ENCODE data around the gene TCL1A. TPM values are rescaled to one million over a fixed set of nuclear protein-coding genes. Genes with fewer than 3 reads are reported as not detected.

TCL1A gene
- total RNA-seq, 4 donors from 2014 or later: not detected

- TF ChIP-seq, protein P1, sequence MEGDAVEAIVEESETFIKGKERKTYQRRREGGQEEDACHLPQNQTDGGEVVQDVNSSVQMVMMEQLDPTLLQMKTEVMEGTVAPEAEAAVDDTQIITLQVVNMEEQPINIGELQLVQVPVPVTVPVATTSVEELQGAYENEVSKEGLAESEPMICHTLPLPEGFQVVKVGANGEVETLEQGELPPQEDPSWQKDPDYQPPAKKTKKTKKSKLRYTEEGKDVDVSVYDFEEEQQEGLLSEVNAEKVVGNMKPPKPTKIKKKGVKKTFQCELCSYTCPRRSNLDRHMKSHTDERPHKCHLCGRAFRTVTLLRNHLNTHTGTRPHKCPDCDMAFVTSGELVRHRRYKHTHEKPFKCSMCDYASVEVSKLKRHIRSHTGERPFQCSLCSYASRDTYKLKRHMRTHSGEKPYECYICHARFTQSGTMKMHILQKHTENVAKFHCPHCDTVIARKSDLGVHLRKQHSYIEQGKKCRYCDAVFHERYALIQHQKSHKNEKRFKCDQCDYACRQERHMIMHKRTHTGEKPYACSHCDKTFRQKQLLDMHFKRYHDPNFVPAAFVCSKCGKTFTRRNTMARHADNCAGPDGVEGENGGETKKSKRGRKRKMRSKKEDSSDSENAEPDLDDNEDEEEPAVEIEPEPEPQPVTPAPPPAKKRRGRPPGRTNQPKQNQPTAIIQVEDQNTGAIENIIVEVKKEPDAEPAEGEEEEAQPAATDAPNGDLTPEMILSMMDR (IDR thresholded peaks at IDR 0.05; ENCODE audit: low read depth): no peak
Measured at GRCh38 chr14:95675486-95675885, 38.4 kb downstream of the TCL1A start.

DNA sequence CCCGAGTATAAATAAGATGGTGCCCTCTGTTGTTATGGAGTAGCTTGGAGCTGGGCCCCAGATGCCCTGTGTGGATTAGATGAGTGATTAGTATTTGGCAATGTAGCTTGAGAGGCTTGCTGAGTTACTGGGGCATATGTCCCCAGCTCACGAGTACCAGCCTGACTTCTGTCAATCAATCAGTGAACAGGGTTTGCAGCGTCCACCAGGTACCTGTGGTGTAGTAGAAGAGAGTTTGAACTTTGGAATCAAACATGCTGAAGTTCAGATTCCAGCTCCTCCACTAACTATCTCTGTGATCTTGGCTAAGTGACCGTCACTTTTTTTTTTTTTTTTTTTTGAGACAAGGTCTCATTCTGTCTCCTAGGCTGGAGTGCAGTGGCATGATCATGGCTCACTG lies 39.3 kb downstream of the TCL1A start:
- TF ChIP-seq, protein P1 (IDR thresholded peaks at IDR 0.05; ENCODE audit: low read depth): no peak

DNA sequence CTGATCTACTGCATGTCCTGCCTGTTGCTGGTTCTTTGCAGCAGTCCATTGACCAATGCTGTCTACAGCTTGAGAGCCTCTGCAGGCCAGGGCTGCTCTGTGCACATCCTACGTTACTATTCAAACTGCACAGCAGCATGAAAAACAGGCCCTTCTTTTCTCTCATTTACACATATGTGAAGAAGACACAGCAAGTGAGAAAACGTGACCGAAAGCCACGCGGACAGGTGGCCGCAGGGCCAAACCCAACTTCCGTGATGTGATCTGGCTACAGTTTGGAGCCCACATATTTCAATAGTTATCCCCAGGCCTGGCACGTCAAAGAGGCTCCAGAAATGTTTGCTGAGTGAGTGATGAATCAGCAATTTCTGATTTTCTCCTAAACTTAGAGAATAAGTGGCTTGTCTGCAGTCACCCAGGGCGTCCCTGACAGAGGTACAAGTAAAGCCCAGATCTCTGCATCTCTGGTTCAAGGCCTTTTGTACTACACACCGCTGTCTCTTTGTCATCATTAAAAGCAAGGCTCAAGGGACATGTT lies 45.6 kb downstream of the TCL1A start:
- TF ChIP-seq, protein P1 (IDR thresholded peaks at IDR 0.05; ENCODE audit: low read depth): no peak

DNA sequence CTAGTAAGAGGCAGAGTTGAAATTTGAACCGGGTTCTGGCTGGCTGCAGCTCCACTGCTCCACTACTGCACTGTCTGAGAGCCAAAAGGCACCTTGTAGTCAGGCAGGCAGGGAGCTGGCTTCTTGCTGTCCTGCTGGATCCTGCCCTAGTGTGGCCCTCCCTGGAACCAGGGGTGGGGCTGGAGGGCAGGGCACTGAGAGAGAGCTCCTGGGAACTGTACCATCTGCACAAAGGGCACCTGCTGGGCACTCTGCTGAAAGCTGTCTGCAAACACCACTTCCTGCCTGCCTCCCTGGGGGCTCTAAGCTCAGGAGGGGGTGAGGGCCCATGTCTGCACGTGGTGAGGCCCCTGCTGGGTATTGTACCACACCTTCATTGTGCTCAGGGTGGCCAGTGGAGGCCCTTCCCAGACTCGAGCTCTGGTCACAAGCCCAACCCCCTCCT lies 46.7 kb downstream of the TCL1A start:
- TF ChIP-seq, protein P1 (IDR thresholded peaks at IDR 0.05; ENCODE audit: low read depth): no peak

- TF ChIP-seq, protein P1 (IDR thresholded peaks at IDR 0.05; ENCODE audit: low read depth): no peak
Measured at GRCh38 chr14:95666450-95666849, 47.5 kb downstream of the TCL1A start.

- TF ChIP-seq, protein P1 (IDR thresholded peaks at IDR 0.05; ENCODE audit: low read depth): no peak
Measured at GRCh38 chr14:95664546-95664945, 49.4 kb downstream of the TCL1A start.

DNA sequence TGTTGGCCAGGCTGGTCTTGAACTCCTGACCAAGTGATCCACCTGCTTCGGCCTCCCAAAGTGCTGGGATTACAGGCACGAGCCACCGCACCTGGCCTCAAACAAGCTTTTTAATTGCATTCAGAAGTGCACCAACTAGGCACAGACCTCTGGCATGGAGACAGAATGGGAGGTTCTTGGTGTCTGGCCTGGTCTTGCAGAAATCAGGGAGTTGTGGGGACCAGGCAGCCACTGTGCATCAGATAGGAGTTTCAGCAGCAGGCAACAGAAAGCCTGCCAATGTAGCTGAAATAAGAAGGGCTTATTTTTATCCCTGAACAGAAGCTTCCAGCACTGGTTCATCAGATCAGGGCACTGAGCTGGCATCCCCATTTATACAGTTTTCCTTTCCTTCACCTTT lies 49.9 kb downstream of the TCL1A start:
- TF ChIP-seq, protein P1 (IDR thresholded peaks at IDR 0.05; ENCODE audit: low read depth): no peak
